ENCODE results near the gene TTC23.

Gene TTC23

GRCh38 chr15:99132634-99133287, 116.6 kb downstream of the TTC23 start:
- peaks cover 80% of the 10 kb centered on the region for H3K4me1 ChIP-seq (ENCODE audit: insufficient read depth, low read length)
- peak overlapping the region; percentile 50 for H3K9ac ChIP-seq (ENCODE audit: low read length)
- H3K4me3 ChIP-seq (ENCODE audit: low read depth in 1 of 2, low read length in 2 of 2), result peak overlapping the region in 1 of 2 donors; percentile 11
- H3K27ac ChIP-seq (ENCODE audit: low read depth, low read length), result peak overlapping the region; percentile 70
- peaks cover 84% of the 10 kb centered on the region for H3K36me3 ChIP-seq (ENCODE audit: insufficient read depth, low read length)
- no peaks in the 10 kb centered on the region for H3K27me3 ChIP-seq (ENCODE audit: control insufficient read depth in 1 of 2, insufficient read depth in 2 of 2, low read length in 2 of 2)
- H3K9me3 ChIP-seq (ENCODE audit: low read length), result no peaks in the 10 kb centered on the region

GRCh38 chr15:99132122-99132521, 117.3 kb downstream of the TTC23 start:
- no peaks in the 10 kb centered on the region for H3K27me3 ChIP-seq (ENCODE audit: control insufficient read depth in 1 of 2, insufficient read depth in 2 of 2, low read length in 2 of 2)
- peak overlapping the region in 1 of 2 donors; percentile 11 for H3K4me3 ChIP-seq (ENCODE audit: low read depth in 1 of 2, low read length in 2 of 2)
- no peaks in the 10 kb centered on the region for H3K9me3 ChIP-seq (ENCODE audit: low read length)
- peaks cover 89% of the 10 kb centered on the region for H3K36me3 ChIP-seq (ENCODE audit: insufficient read depth, low read length)
- H3K9ac ChIP-seq (ENCODE audit: low read length), result peak overlapping the region; percentile 50
- peak overlapping the region; percentile 70 for H3K27ac ChIP-seq (ENCODE audit: low read depth, low read length)
- peaks cover 86% of the 10 kb centered on the region for H3K4me1 ChIP-seq (ENCODE audit: insufficient read depth, low read length)

- Histone ChIP-seq H3K36me3 (ENCODE audit: insufficient read depth, low read length) (peaks cover 89% of the 10 kb centered on the region), H3K4me3 (ENCODE audit: low read depth in 1 of 2, low read length in 2 of 2) (no peak overlapping the region), H3K27me3 (ENCODE audit: control insufficient read depth in 1 of 2, insufficient read depth in 2 of 2, low read length in 2 of 2) (no peaks in the 10 kb centered on the region), H3K9ac (ENCODE audit: low read length) (peak overlapping the region; percentile 50), H3K9me3 (ENCODE audit: low read length) (no peaks in the 10 kb centered on the region), H3K4me1 (ENCODE audit: insufficient read depth, low read length) (peaks cover 90% of the 10 kb centered on the region), H3K27ac (ENCODE audit: low read depth, low read length) (peak overlapping the region; percentile 70)
Measured at GRCh38 chr15:99131441-99132023, 117.8 kb downstream of the TTC23 start.

- Histone ChIP-seq H3K9me3 (ENCODE audit: low read length) (no peaks in the 10 kb centered on the region), H3K36me3 (ENCODE audit: insufficient read depth, low read length) (peaks cover 91% of the 10 kb centered on the region), H3K27ac (ENCODE audit: low read depth, low read length) (peak overlapping the region; percentile 70), H3K27me3 (ENCODE audit: control insufficient read depth in 1 of 2, insufficient read depth in 2 of 2, low read length in 2 of 2) (no peaks in the 10 kb centered on the region), H3K9ac (ENCODE audit: low read length) (peak overlapping the region; percentile 28), H3K4me1 (ENCODE audit: insufficient read depth, low read length) (peaks cover 96% of the 10 kb centered on the region), H3K4me3 (ENCODE audit: low read depth in 1 of 2, low read length in 2 of 2) (no peak overlapping the region)
Measured at GRCh38 chr15:99130765-99131440, 118.5 kb downstream of the TTC23 start.

GRCh38 chr15:99130314-99130713, 119.1 kb downstream of the TTC23 start:
- peak overlapping the region; percentile 70 for H3K27ac ChIP-seq (ENCODE audit: low read depth, low read length)
- peaks cover 97% of the 10 kb centered on the region for H3K4me1 ChIP-seq (ENCODE audit: insufficient read depth, low read length)
- peaks cover 92% of the 10 kb centered on the region for H3K36me3 ChIP-seq (ENCODE audit: insufficient read depth, low read length)
- no peaks in the 10 kb centered on the region for H3K9me3 ChIP-seq (ENCODE audit: low read length)
- peak overlapping the region; percentile 28 for H3K9ac ChIP-seq (ENCODE audit: low read length)
- no peak overlapping the region for H3K4me3 ChIP-seq (ENCODE audit: low read depth in 1 of 2, low read length in 2 of 2)
- no peaks in the 10 kb centered on the region for H3K27me3 ChIP-seq (ENCODE audit: control insufficient read depth in 1 of 2, insufficient read depth in 2 of 2, low read length in 2 of 2)

- H3K27ac ChIP-seq (ENCODE audit: low read depth, low read length), result peak overlapping the region; percentile 70
- peaks cover 89% of the 10 kb centered on the region for H3K36me3 ChIP-seq (ENCODE audit: insufficient read depth, low read length)
- no peaks in the 10 kb centered on the region for H3K27me3 ChIP-seq (ENCODE audit: control insufficient read depth in 1 of 2, insufficient read depth in 2 of 2, low read length in 2 of 2)
- H3K9ac ChIP-seq (ENCODE audit: low read length), result peak overlapping the region; percentile 28
- no peak overlapping the region for H3K4me3 ChIP-seq (ENCODE audit: low read depth in 1 of 2, low read length in 2 of 2)
- peaks cover 97% of the 10 kb centered on the region for H3K4me1 ChIP-seq (ENCODE audit: insufficient read depth, low read length)
- no peaks in the 10 kb centered on the region for H3K9me3 ChIP-seq (ENCODE audit: low read length)
Measured at GRCh38 chr15:99129644-99130043, 119.7 kb downstream of the TTC23 start.

GRCh38 chr15:99128411-99128810, 121.0 kb downstream of the TTC23 start:
- H3K27ac ChIP-seq (ENCODE audit: low read depth, low read length), result peak overlapping the region; percentile 84
- H3K4me1 ChIP-seq (ENCODE audit: insufficient read depth, low read length), result peaks cover 96% of the 10 kb centered on the region
- H3K9me3 ChIP-seq (ENCODE audit: low read length), result no peaks in the 10 kb centered on the region
- H3K36me3 ChIP-seq (ENCODE audit: insufficient read depth, low read length), result peaks cover 85% of the 10 kb centered on the region
- peak overlapping the region; percentile 28 for H3K9ac ChIP-seq (ENCODE audit: low read length)
- H3K27me3 ChIP-seq (ENCODE audit: control insufficient read depth in 1 of 2, insufficient read depth in 2 of 2, low read length in 2 of 2), result no peaks in the 10 kb centered on the region
- no peak overlapping the region for H3K4me3 ChIP-seq (ENCODE audit: low read depth in 1 of 2, low read length in 2 of 2)

GRCh38 chr15:99127773-99128172, 121.6 kb downstream of the TTC23 start:
- H3K9ac ChIP-seq (ENCODE audit: low read length), result peak overlapping the region; percentile 28
- H3K9me3 ChIP-seq (ENCODE audit: low read length), result no peaks in the 10 kb centered on the region
- no peak overlapping the region for H3K4me3 ChIP-seq (ENCODE audit: low read depth in 1 of 2, low read length in 2 of 2)
- H3K4me1 ChIP-seq (ENCODE audit: insufficient read depth, low read length), result peaks cover 96% of the 10 kb centered on the region
- peaks cover 86% of the 10 kb centered on the region for H3K36me3 ChIP-seq (ENCODE audit: insufficient read depth, low read length)
- H3K27me3 ChIP-seq (ENCODE audit: control insufficient read depth in 1 of 2, insufficient read depth in 2 of 2, low read length in 2 of 2), result no peaks in the 10 kb centered on the region
- peak overlapping the region; percentile 84 for H3K27ac ChIP-seq (ENCODE audit: low read depth, low read length)

GRCh38 chr15:99126930-99127329, 122.5 kb downstream of the TTC23 start:
- Histone ChIP-seq H3K9me3 (ENCODE audit: low read length) (no peaks in the 10 kb centered on the region), H3K4me1 (ENCODE audit: insufficient read depth, low read length) (peaks cover 96% of the 10 kb centered on the region), H3K27ac (ENCODE audit: low read depth, low read length) (peak overlapping the region; percentile 84), H3K27me3 (ENCODE audit: control insufficient read depth in 1 of 2, insufficient read depth in 2 of 2, low read length in 2 of 2) (no peaks in the 10 kb centered on the region), H3K9ac (ENCODE audit: low read length) (no peak overlapping the region), H3K4me3 (ENCODE audit: low read depth in 1 of 2, low read length in 2 of 2) (no peak overlapping the region), H3K36me3 (ENCODE audit: insufficient read depth, low read length) (peaks cover 82% of the 10 kb centered on the region)

GRCh38 chr15:99126131-99126588, 123.2 kb downstream of the TTC23 start:
- H3K4me1 ChIP-seq (ENCODE audit: insufficient read depth, low read length), result peaks cover 96% of the 10 kb centered on the region
- no peaks in the 10 kb centered on the region for H3K9me3 ChIP-seq (ENCODE audit: low read length)
- no peak overlapping the region for H3K4me3 ChIP-seq (ENCODE audit: low read depth in 1 of 2, low read length in 2 of 2)
- peak overlapping the region; percentile 84 for H3K27ac ChIP-seq (ENCODE audit: low read depth, low read length)
- no peaks in the 10 kb centered on the region for H3K27me3 ChIP-seq (ENCODE audit: control insufficient read depth in 1 of 2, insufficient read depth in 2 of 2, low read length in 2 of 2)
- H3K36me3 ChIP-seq (ENCODE audit: insufficient read depth, low read length), result peaks cover 82% of the 10 kb centered on the region
- no peak overlapping the region for H3K9ac ChIP-seq (ENCODE audit: low read length)

- peak overlapping the region; percentile 84 for H3K27ac ChIP-seq (ENCODE audit: low read depth, low read length)
- peak overlapping the region; percentile 35 for H3K9ac ChIP-seq (ENCODE audit: low read length)
- peaks cover 78% of the 10 kb centered on the region for H3K36me3 ChIP-seq (ENCODE audit: insufficient read depth, low read length)
- no peaks in the 10 kb centered on the region for H3K27me3 ChIP-seq (ENCODE audit: control insufficient read depth in 1 of 2, insufficient read depth in 2 of 2, low read length in 2 of 2)
- H3K9me3 ChIP-seq (ENCODE audit: low read length), result no peaks in the 10 kb centered on the region
- H3K4me3 ChIP-seq (ENCODE audit: low read depth in 1 of 2, low read length in 2 of 2), result peak overlapping the region in 1 of 2 donors; percentile 39
- H3K4me1 ChIP-seq (ENCODE audit: insufficient read depth, low read length), result peaks cover 96% of the 10 kb centered on the region
Measured at GRCh38 chr15:99125061-99125891, 124.1 kb downstream of the TTC23 start.
